ENCODE measurements around the gene JMJD6.
"Not testable (repeated sequence)": the region's sequence is repeated elsewhere in the genome, so short reads cannot be mapped to it uniquely, and the experiment has no call there.

The JMJD6 gene

GRCh38 chr17:76726231-76726775 lies at the start of gene JMJD6:
Gene JMJD6 (minus strand): TSS chr17:76726606. CDS start chr17:76726475, 131 bp downstream.
- H3K27ac Mint-ChIP-seq = peak within 1 kb of the TSS; percentile 99
- peak within 1 kb of the TSS; percentile 95 for H3K4me3 Mint-ChIP-seq
- H3K9me3 Mint-ChIP-seq = no peaks in the 10 kb centered on the region
- H3K36me3 Mint-ChIP-seq (ENCODE audit: low read depth) = peaks cover 42% of the 10 kb centered on the region
- H3K4me1 Mint-ChIP-seq (ENCODE audit: low read depth) = peaks cover 34% of the 10 kb centered on the region
- H3K27me3 Mint-ChIP-seq (ENCODE audit: low read depth) = no peaks in the 10 kb centered on the region

- Mint-ChIP-seq H3K36me3 (ENCODE audit: low read depth) (peaks cover 36% of the 10 kb centered on the region), H3K27ac (no peak overlapping the region), H3K4me1 (ENCODE audit: low read depth) (peaks cover 17% of the 10 kb centered on the region), H3K27me3 (ENCODE audit: low read depth) (no peaks in the 10 kb centered on the region), H3K4me3 (no peak overlapping the region), H3K9me3 (no peaks in the 10 kb centered on the region)
Measured at GRCh38 chr17:76775021-76775600, 48.7 kb upstream of the JMJD6 start.

DNA sequence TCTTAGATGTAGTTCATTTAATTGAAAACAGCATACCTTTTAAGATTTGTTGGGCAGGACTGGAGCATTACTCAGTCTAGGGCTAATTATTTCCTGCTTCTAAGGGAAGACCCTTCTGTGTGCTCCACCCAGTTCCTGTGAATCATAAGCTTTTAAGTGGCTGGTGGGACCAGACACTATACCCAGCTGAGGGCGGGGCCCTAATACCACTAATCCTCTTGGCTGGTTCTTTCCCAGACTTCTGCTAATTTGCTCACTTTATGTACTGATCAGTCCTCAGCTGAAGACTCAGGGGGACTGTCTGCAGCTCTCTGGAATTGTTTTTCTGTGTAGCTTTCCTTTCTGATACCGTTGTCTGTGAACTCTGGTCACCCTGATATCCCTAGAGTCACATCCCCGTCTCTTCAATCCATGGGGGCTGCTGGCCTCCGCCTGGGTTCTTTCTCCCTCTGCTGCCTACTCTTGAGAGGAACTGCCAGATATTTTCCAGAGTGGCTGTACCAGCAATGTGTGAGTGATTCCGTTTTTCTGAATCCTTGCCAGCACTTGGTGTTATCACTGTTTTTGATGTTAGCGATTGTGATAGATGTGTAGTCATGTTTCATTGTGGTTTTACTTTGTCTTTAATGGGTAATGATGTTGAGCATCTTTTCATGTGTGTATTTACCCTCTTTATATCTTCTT lies 46.6 kb upstream of the JMJD6 start:
- Mint-ChIP-seq H3K27ac (peak overlapping the region; percentile 73), H3K27me3 (ENCODE audit: low read depth) (no peaks in the 10 kb centered on the region), H3K9me3 (no peaks in the 10 kb centered on the region), H3K4me1 (ENCODE audit: low read depth) (peaks cover 13% of the 10 kb centered on the region), H3K36me3 (ENCODE audit: low read depth) (peaks cover 37% of the 10 kb centered on the region), H3K4me3 (peak overlapping the region; percentile 43)

GRCh38 chr17:76758570-76758969 lies 32.2 kb upstream of the JMJD6 start:
- Mint-ChIP-seq H3K4me1 (ENCODE audit: low read depth) (peaks cover 5% of the 10 kb centered on the region), H3K27ac (no peak overlapping the region), H3K4me3 (no peak overlapping the region), H3K36me3 (ENCODE audit: low read depth) (peaks cover 11% of the 10 kb centered on the region), H3K27me3 (ENCODE audit: low read depth) (no peaks in the 10 kb centered on the region), H3K9me3 (no peaks in the 10 kb centered on the region)

DNA sequence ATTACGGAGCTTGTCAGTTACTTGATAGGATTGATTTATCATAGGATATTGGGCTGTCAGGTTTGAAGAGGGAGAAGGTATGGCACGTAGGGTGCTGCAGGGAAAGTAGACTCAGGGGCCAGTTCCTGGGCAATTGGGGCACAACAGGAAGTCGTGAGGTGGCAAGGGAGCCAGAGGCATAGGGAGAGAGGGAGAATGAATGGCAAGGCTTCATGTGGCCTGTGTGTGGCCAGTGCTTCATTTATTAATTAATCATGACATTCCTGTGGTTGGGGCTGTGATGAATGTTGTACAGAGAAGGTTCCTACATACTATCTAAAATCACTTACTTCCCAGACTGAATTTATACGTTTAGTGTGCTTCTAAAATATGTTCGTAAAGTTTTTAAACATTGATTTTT lies 30.9 kb upstream of the JMJD6 start:
- H3K4me1 Mint-ChIP-seq (ENCODE audit: low read depth) = peaks cover 15% of the 10 kb centered on the region
- no peak overlapping the region for H3K27ac Mint-ChIP-seq
- no peak overlapping the region for H3K4me3 Mint-ChIP-seq
- H3K27me3 Mint-ChIP-seq (ENCODE audit: low read depth) = no peaks in the 10 kb centered on the region
- peaks cover 15% of the 10 kb centered on the region for H3K36me3 Mint-ChIP-seq (ENCODE audit: low read depth)
- H3K9me3 Mint-ChIP-seq = no peaks in the 10 kb centered on the region

GRCh38 chr17:76755285-76755684 lies 28.9 kb upstream of the JMJD6 start:
- H3K9me3 Mint-ChIP-seq = no peaks in the 10 kb centered on the region
- H3K4me3 Mint-ChIP-seq = no peak overlapping the region
- H3K36me3 Mint-ChIP-seq (ENCODE audit: low read depth) = peaks cover 16% of the 10 kb centered on the region
- H3K27me3 Mint-ChIP-seq (ENCODE audit: low read depth) = no peaks in the 10 kb centered on the region
- peaks cover 18% of the 10 kb centered on the region for H3K4me1 Mint-ChIP-seq (ENCODE audit: low read depth)
- no peak overlapping the region for H3K27ac Mint-ChIP-seq

DNA sequence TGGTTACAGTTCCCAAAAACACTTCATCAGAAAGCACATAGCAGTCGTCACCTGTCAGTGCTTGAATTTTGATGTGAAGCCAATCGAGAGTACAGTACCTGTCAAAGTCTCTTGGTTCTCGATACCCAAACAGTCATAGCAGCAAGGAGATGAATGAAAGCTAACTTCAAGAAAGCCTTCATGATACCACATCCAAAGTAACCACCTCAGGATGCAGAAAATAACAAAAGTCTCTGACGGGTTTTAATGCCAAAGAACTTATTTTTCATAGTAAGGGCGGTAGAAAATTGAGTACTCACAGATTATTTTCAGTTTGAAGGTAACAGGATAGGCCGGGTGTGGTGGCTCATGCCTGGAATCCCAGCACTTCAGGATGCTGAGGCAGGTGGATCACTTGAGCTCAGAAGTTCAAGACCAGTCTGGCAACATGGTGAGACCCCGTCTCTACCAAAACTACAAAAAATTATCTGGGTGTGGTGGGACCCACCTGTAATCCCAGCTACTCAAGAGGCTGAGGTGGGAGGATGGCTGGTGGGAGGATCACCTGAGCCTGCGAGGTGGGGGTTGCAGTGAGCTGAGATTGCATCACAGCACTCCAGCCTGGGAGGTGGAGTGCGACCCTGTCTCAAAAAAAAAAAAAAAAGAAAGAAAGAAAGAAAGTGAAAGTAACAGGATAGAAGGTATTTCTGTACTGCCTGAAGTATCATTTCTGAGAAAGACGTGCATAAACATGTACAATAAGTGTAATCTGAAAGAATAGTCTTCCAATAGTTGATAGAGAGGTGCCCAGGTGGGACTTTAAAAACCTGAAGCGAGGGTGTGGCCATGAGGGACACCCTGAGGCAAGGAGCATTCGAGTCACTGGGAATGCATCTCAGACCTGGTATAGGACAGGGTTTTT lies 26.9 kb upstream of the JMJD6 start:
- H3K36me3 Mint-ChIP-seq (ENCODE audit: low read depth) = peaks cover 26% of the 10 kb centered on the region
- no peaks in the 10 kb centered on the region for H3K9me3 Mint-ChIP-seq
- peak overlapping the region; percentile 86 for H3K4me3 Mint-ChIP-seq
- H3K27ac Mint-ChIP-seq = peak overlapping the region; percentile 89
- H3K4me1 Mint-ChIP-seq (ENCODE audit: low read depth) = peaks cover 21% of the 10 kb centered on the region
- no peaks in the 10 kb centered on the region for H3K27me3 Mint-ChIP-seq (ENCODE audit: low read depth)

- Mint-ChIP-seq H3K4me3 (peak overlapping the region; percentile 65), H3K9me3 (no peaks in the 10 kb centered on the region), H3K36me3 (ENCODE audit: low read depth) (peaks cover 26% of the 10 kb centered on the region), H3K27ac (peak overlapping the region; percentile 84), H3K27me3 (ENCODE audit: low read depth) (no peaks in the 10 kb centered on the region), H3K4me1 (ENCODE audit: low read depth) (peaks cover 21% of the 10 kb centered on the region)
Measured at GRCh38 chr17:76752006-76752405, 25.6 kb upstream of the JMJD6 start.

GRCh38 chr17:76751416-76751993 lies 25.1 kb upstream of the JMJD6 start:
- Mint-ChIP-seq H3K4me1 (ENCODE audit: low read depth) (peaks cover 21% of the 10 kb centered on the region), H3K4me3 (no peak overlapping the region), H3K36me3 (ENCODE audit: low read depth) (peaks cover 24% of the 10 kb centered on the region), H3K27ac (no peak overlapping the region), H3K27me3 (ENCODE audit: low read depth) (no peaks in the 10 kb centered on the region), H3K9me3 (no peaks in the 10 kb centered on the region)

DNA sequence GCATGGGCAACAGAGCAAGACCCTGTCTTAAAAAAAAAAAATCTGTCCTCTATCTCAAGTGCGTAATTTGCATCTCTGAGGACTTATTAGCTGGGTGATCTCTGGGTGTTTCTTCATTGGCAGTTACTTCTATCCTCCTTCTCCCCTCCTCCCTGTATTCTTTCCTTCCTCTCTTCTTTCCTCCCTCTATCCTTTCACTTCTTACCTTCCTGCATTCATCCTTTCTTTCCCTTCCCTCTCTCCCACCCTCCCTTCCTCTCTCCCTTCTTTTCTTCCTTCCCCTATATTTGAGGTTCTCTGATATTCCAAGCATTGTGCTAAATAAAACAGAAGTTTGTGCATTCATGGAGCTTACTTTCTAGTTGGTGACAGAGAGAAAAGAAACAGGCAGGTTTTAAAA lies 22.3 kb upstream of the JMJD6 start:
- H3K9me3 Mint-ChIP-seq = no peaks in the 10 kb centered on the region
- no peak overlapping the region for H3K27ac Mint-ChIP-seq
- peaks cover 28% of the 10 kb centered on the region for H3K4me1 Mint-ChIP-seq (ENCODE audit: low read depth)
- H3K4me3 Mint-ChIP-seq = no peak overlapping the region
- no peaks in the 10 kb centered on the region for H3K27me3 Mint-ChIP-seq (ENCODE audit: low read depth)
- H3K36me3 Mint-ChIP-seq (ENCODE audit: low read depth) = peaks cover 47% of the 10 kb centered on the region

DNA sequence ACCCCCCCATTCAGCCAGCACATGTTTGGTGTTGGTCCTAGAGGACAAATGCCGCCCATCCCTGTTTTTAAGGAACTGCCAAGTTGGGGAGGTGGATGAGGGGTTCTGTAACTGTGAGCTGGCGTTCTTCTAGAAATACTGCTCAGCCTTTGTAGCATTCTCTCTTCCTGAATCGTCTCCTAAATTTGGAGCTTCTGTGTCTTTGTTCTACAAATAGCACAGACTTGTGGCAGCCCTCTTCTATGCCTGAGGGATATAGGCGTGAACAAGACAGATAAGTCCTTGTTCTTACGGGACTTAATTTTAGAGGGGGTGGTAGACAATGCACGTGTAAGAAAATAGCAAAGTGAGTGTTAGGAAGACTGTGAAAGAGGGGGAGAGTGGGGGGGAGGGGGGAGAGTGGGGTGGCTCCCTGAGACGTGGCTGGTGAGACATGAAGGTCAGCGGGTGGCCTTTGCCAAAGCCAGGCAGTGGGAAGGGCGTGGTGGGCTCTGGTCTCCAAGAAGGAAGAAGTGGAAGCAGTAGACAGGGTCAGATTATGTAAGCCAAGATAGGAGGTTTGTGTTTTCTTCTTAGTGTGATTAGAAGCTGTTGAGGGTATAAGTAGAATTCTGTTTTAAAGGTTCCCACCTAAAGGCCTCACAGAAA lies 21.4 kb upstream of the JMJD6 start:
- no peak overlapping the region for H3K4me3 Mint-ChIP-seq
- H3K36me3 Mint-ChIP-seq (ENCODE audit: low read depth) = peaks cover 43% of the 10 kb centered on the region
- no peaks in the 10 kb centered on the region for H3K27me3 Mint-ChIP-seq (ENCODE audit: low read depth)
- H3K4me1 Mint-ChIP-seq (ENCODE audit: low read depth) = peaks cover 20% of the 10 kb centered on the region
- no peak overlapping the region for H3K27ac Mint-ChIP-seq
- H3K9me3 Mint-ChIP-seq = no peaks in the 10 kb centered on the region

DNA sequence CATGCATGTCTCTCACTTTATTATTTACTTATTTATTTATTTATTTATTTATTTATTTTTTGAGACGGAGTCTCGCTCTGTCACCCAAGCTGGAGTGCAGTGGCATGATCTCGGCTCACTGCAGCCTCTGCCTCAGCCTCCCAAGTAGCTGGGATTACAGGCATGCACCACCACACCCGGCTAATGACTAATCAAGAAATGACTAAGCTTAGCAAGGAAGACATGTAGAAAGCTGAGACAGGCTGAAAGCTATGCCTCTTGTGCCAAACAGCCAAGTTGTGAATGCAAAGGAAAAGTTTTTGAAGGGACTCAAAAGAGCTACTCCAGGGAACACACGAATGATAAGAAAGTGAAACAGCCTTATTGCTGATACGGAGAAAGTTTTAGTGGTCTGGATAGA lies 19.4 kb upstream of the JMJD6 start:
- peaks cover 45% of the 10 kb centered on the region for H3K36me3 Mint-ChIP-seq (ENCODE audit: low read depth)

DNA sequence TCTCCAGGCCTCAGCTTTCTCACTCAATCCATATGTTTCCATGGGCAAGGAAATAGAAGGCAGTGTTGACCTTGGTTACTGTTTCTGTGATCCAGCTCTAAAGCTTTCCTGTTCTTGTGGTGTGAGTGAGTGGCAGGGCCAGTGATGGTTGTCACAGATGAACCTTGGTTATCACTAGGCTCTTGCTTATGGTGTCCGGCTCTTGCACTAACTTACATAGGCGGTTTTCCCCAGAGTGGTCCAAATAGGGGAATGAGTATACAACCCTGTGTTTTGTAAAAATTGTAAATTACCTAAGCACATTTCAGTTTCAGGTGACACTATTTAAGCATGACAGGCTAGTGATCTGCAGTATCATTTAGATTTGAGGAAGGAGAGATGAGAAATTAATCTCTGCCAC lies 18.3 kb upstream of the JMJD6 start:
- no peak overlapping the region for H3K27ac Mint-ChIP-seq

More for the DNA sequence above, 19.4 kb upstream of the JMJD6 start:
- not testable (repeated sequence) for H3K9me3 Mint-ChIP-seq; H3K27ac Mint-ChIP-seq; H3K4me3 Mint-ChIP-seq; H3K27me3 Mint-ChIP-seq (ENCODE audit: low read depth)
- H3K4me1 Mint-ChIP-seq (ENCODE audit: low read depth) = peaks cover 15% of the 10 kb centered on the region

GRCh38 chr17:76742958-76743357 lies 16.6 kb upstream of the JMJD6 start:
- peaks cover 32% of the 10 kb centered on the region for H3K36me3 Mint-ChIP-seq (ENCODE audit: low read depth)
- H3K27ac Mint-ChIP-seq = no peak overlapping the region
- H3K4me1 Mint-ChIP-seq (ENCODE audit: low read depth) = peaks cover 25% of the 10 kb centered on the region

More for the DNA sequence above, 18.3 kb upstream of the JMJD6 start:
- peaks cover 16% of the 10 kb centered on the region for H3K4me1 Mint-ChIP-seq (ENCODE audit: low read depth)
- H3K36me3 Mint-ChIP-seq (ENCODE audit: low read depth) = peaks cover 42% of the 10 kb centered on the region
- H3K9me3 Mint-ChIP-seq = no peaks in the 10 kb centered on the region
- H3K27me3 Mint-ChIP-seq (ENCODE audit: low read depth) = no peaks in the 10 kb centered on the region
- H3K4me3 Mint-ChIP-seq = no peak overlapping the region

More at GRCh38 chr17:76742958-76743357, 16.6 kb upstream of the JMJD6 start:
- H3K4me3 Mint-ChIP-seq = no peak overlapping the region
- no peaks in the 10 kb centered on the region for H3K27me3 Mint-ChIP-seq (ENCODE audit: low read depth)
- no peaks in the 10 kb centered on the region for H3K9me3 Mint-ChIP-seq
